Lower lobe of right lung (tissue), 2 donors: Measurements from ENCODE around the gene LMO2. TPM values are rescaled to one million over a fixed set of nuclear protein-coding genes. Genes with fewer than 3 reads are reported as not detected.

Source experiments
- ATAC-seq, 2 donors: fragments of 200-7000 bp; cut with Tn5 transposase; one replicate each; pipeline ENCODE4 v1.9.1; 2020 to 2022; ENCODE audit warnings: mild to moderate bottlenecking in 2 of 2, moderate library complexity in 2 of 2
- DNase-seq: peaks from one replicate; pipeline ENCODE4 v3.0.0-alpha.2; 2020
- H3K27ac ChIP-seq: fragments of 200-600 bp; one replicate; pipeline ENCODE4 v1.8.0; 2022
- H3K27me3 ChIP-seq: fragments of 200-600 bp; one replicate; pipeline ENCODE4 v1.8.0; 2022; ENCODE audit warnings: low read depth
- H3K36me3 ChIP-seq: fragments of 200-600 bp; one replicate; pipeline ENCODE4 v1.8.0; 2022; ENCODE audit warnings: mild to moderate bottlenecking
- H3K4me1 ChIP-seq: fragments of 200-600 bp; one replicate; pipeline ENCODE4 v1.8.0; 2022
- H3K4me3 ChIP-seq: fragments of 200-600 bp; one replicate; pipeline ENCODE4 v1.8.0; 2022; ENCODE audit warnings: mild to moderate bottlenecking
- H3K9me3 ChIP-seq: fragments of 200-600 bp; one replicate; pipeline ENCODE4 v1.8.0; 2022
- intact Hi-C: fragments of 100-400 bp; cut with DNase I; formaldehyde crosslinking; loops from one replicate; pipeline ENCODE4 v1.11.0; 2022
- long read RNA-seq: library from polyadenylated mRNA; unstranded; transcript quantifications from one replicate; pipeline ENCODE4 v2.0.0, GENCODE V29; 2021
- total RNA-seq: library from RNA; stranded (reverse); fragmentation: NEBNext Ultra II Directional; extraction: Animal tissue kit (Norgen Biotek cat#: 25700); gene quantifications from one replicate; pipeline ENCODE4 v1.2.1, GENCODE V29; 2021
- TF ChIP-seq, protein P1 (sequence below): fragments of 200-600 bp; IDR thresholded peaks from one replicate; pipeline ENCODE4 v1.8.0; 2022; ENCODE audit warnings: antibody characterized with exemption, mild to moderate bottlenecking
- donor health status: DM: no; HTN: yes; CAD: no; lungs with severe emphysema.

Gene LMO2
- 56.4 TPM for total RNA-seq
- long read RNA-seq, transcript LMO2-202 (3 exons, 1,687 nt): major isoform, 95 of 139 reads
- long read RNA-seq, partial matches to known transcripts: 38 of 139 reads
- long read RNA-seq, other reads (novel, unspliced or antisense): 5 of 139 reads

DNA sequence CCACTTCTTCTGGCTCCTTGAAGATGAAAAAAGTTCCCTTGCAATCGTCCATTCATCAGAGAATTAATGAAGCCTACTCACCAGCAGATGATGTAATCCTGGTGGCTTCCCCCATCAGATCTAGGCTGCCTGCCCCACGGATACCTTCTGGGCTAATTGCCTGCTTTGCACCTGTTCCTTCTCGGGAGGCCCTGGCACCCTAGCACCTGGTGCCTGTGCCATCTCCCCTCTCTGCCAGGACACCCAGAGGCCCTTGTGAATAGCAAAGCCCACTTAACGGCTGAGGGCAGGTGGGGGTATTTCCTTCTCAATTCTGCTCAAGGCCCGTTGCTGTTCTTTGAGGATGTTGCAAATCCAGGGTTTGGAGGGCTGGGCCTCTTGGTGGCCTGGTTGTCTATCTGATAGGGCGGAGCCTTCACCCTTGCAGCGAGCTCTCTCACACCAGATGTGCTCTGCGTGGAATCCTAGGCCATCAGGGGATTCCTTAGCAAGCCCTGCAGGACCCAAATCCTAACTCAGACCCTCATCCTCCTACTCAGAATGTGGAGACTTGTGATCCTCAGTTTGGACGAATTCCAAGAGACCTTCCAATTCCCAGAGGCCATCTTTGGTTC, at the start of gene LMO2:
Gene LMO2, minus strand, starts transcription at position 363 of the 614 bp plus-strand sequence. CDS start 22,360 bp downstream, outside the sequence.
- Histone ChIP-seq H3K27me3 (no peaks in the 10 kb centered on the region), H3K4me1 (peaks cover 33% of the 10 kb centered on the region), H3K4me3 (no peak within 1 kb of the TSS), H3K36me3 (no peaks in the 10 kb centered on the region), H3K9me3 (no peaks in the 10 kb centered on the region), H3K27ac (no peak within 1 kb of the TSS)
- peak in 1 of 2 donors; percentile 6 for ATAC-seq
- TF ChIP-seq, protein P1, sequence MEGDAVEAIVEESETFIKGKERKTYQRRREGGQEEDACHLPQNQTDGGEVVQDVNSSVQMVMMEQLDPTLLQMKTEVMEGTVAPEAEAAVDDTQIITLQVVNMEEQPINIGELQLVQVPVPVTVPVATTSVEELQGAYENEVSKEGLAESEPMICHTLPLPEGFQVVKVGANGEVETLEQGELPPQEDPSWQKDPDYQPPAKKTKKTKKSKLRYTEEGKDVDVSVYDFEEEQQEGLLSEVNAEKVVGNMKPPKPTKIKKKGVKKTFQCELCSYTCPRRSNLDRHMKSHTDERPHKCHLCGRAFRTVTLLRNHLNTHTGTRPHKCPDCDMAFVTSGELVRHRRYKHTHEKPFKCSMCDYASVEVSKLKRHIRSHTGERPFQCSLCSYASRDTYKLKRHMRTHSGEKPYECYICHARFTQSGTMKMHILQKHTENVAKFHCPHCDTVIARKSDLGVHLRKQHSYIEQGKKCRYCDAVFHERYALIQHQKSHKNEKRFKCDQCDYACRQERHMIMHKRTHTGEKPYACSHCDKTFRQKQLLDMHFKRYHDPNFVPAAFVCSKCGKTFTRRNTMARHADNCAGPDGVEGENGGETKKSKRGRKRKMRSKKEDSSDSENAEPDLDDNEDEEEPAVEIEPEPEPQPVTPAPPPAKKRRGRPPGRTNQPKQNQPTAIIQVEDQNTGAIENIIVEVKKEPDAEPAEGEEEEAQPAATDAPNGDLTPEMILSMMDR: no peak
- intact Hi-C loops: no loop called here
- DNase-seq: no peak

DNA sequence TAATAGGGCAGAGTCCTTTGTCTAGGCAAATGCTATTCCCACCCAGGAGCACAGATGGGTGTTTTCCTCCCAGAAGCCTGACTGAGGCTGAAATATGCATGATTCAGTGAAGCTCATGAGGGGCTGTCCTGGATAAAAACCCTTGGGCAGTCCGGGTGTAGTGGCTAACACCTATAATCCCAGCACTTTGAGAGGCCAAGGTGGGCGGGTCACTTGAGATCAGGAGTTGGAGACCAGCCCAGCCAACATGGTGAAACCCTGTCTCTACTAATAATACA, 48.6 kb upstream of the LMO2 start:
- intact Hi-C loops: no loop called here
- TF ChIP-seq, protein P1: no peak
- H3K27me3 ChIP-seq: no peaks in the 10 kb centered on the region
- no peak overlapping the region for H3K4me3 ChIP-seq
- no peaks in the 10 kb centered on the region for H3K36me3 ChIP-seq
- no peak for ATAC-seq
- no peak overlapping the region for H3K27ac ChIP-seq
- H3K9me3 ChIP-seq: no peaks in the 10 kb centered on the region
- H3K4me1 ChIP-seq: peaks cover 47% of the 10 kb centered on the region
- no peak for DNase-seq

DNA sequence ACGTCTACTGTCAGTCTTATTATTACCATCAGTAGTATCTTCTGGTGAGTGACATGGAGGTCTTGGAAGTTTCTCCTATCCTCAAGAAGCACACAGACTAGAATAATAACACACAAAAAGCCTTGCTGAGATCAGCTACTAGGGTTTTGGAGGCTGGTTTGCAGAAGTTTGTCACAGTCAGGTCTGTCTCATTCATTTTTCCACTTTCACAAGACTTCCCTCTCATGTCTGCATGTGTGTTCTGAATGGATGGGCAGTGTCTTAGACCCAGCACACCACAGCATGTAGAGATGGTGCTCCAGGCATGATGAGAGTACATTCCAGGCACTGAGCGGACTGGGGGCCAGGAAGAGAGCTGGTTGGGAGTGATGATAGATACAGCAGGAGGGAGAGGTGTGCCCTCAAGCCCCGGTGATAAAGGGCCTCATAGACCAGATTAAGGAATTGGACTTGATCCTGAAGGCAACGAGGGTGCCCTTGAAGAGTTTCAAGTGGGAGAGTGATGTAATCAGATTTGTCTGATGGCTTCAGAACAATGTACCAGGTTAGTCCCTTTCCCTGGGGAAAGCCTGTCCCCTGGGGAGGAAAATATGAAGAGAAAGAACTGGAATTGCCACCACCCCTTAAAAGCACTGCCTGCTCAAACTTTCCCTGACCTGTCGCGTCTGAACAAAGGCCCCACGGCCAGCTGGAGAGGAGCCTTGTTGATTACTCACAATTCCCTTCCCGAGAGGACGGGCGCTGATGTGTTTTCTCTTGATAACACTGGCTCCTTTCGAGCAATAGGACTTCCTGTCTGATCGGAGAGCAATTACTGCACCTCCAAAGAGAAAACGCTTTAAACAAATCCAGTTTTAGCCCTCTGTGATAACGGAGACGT, 45.1 kb upstream of the LMO2 start:
- Histone ChIP-seq H3K4me1 (peaks cover 70% of the 10 kb centered on the region), H3K27ac (peak overlapping the region; percentile 13), H3K27me3 (no peaks in the 10 kb centered on the region), H3K4me3 (no peak overlapping the region), H3K9me3 (no peaks in the 10 kb centered on the region), H3K36me3 (no peaks in the 10 kb centered on the region)
- TF ChIP-seq, protein P1: no peak
- intact Hi-C loops: no loop called here
- ATAC-seq (peak; percentile 34 to 52), DNase-seq (no peak)

DNA sequence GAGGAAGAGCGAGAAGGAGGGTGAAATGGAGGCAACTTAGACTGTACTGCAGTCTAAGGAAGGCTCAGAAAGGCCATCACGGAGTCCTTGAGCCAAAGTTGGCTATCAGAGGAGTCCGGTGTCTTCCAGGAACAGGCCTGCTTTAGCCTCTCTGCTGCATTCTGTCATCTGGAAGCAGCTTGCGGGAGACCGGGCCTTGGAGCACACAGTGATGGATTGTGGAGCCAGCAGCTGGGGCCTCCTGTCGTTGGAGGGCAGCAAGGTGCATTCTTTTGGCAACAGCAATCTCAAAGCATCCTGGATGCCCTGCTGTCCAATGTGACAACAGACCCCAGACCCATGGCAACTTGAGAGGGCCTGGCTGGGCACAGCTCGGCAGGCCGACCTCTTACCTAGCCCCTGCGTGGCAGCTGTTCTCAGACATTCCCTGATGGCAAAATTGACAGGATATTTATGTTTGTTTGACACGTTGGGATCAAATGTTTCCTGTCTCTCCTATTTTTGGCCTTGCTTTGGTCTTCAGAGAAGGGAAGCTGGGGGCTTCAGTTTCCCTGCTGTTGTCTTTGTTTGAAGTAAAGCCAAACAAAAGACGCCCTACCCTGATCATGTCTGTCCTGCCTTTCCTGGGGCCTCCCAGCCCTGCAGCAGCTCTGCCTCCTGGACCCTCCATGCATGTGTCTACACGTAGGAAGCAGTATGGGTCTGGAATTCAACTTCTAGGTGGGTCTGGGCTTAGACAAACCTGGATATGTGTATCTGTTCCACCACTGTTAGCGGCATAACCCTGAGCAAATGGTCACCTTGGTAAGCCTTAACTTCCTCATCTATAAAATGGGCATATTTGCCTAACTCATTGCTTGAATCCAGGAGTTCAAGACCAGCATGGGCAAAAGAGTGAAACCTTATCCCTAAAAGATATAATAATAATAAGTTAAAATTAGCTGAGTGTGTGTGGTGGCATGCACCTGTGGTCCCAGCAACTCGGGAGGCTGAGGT, 43.9 kb upstream of the LMO2 start:
- no peak for DNase-seq
- no peak for ATAC-seq

More for the DNA sequence above, 43.9 kb upstream of the LMO2 start:
- Histone ChIP-seq H3K9me3 (no peaks in the 10 kb centered on the region), H3K36me3 (no peaks in the 10 kb centered on the region), H3K27me3 (no peaks in the 10 kb centered on the region), H3K4me1 (peaks cover 69% of the 10 kb centered on the region), H3K4me3 (no peak overlapping the region), H3K27ac (peak overlapping the region; percentile 32)
- TF ChIP-seq, protein P1: no peak
- intact Hi-C loops: no loop called here
